CD4-positive, alpha-beta T cell treated with Interleukin-1 beta for 1 hour (primary cell): ENCODE measurements around the gene GPR68.
"Not testable (repeated sequence)": the region's sequence is repeated elsewhere in the genome, so short reads cannot be mapped to it uniquely, and the experiment has no call there.

ENCODE experiments used
- DNase-seq, 2 donors: peaks; one replicate each; pipeline ENCODE4 v3.0.0-alpha.2; 2020 to 2022

The GPR68 gene

GRCh38 chr14:91228112-91229004 lies 16.1 kb downstream of the GPR68 start:
- peak; percentile 72 to 81 for DNase-seq

GRCh38 chr14:91227183-91227628 lies 17.3 kb downstream of the GPR68 start:
- peak in 1 of 2 donors; percentile 34 for DNase-seq

- DNase-seq = peak in 1 of 2 donors; percentile 36
Observed at GRCh38 chr14:91226360-91226759, 18.1 kb downstream of the GPR68 start.

GRCh38 chr14:91225025-91225424 lies 19.5 kb downstream of the GPR68 start:
- no peak for DNase-seq

- no peak for DNase-seq
Observed at GRCh38 chr14:91223028-91223783, 21.3 kb downstream of the GPR68 start.

GRCh38 chr14:91221270-91221669 lies 23.2 kb downstream of the GPR68 start:
- DNase-seq = no peak

- no peak for DNase-seq
Observed at GRCh38 chr14:91220581-91221000, 23.9 kb downstream of the GPR68 start.

- no peak for DNase-seq
Observed at GRCh38 chr14:91219517-91220389, 24.8 kb downstream of the GPR68 start.

- DNase-seq = no peak
Observed at GRCh38 chr14:91218014-91218413, 26.5 kb downstream of the GPR68 start.

- no peak for DNase-seq
Observed at GRCh38 chr14:91216731-91217226, 27.7 kb downstream of the GPR68 start.

GRCh38 chr14:91215381-91215780 lies 29.1 kb downstream of the GPR68 start:
- DNase-seq = no peak

GRCh38 chr14:91214306-91214705 lies 30.2 kb downstream of the GPR68 start:
- no peak for DNase-seq

- no peak for DNase-seq
Observed at GRCh38 chr14:91211017-91211416, 33.5 kb downstream of the GPR68 start.

GRCh38 chr14:91207008-91207407 lies 37.5 kb downstream of the GPR68 start:
- DNase-seq = no peak

GRCh38 chr14:91205459-91205858 lies 39.0 kb downstream of the GPR68 start:
- no peak for DNase-seq

- DNase-seq = no peak
Observed at GRCh38 chr14:91204657-91205056, 39.8 kb downstream of the GPR68 start.

GRCh38 chr14:91202234-91202974 lies 42.1 kb downstream of the GPR68 start:
- no peak for DNase-seq

- DNase-seq = not testable (repeated sequence)
Observed at GRCh38 chr14:91200802-91201201, 43.7 kb downstream of the GPR68 start.

GRCh38 chr14:91197631-91198030 lies 46.9 kb downstream of the GPR68 start:
- no peak for DNase-seq

GRCh38 chr14:91195881-91196280 lies 48.6 kb downstream of the GPR68 start:
- no peak for DNase-seq

- no peak for DNase-seq
Observed at GRCh38 chr14:91193069-91193468, 51.4 kb downstream of the GPR68 start.

- DNase-seq = no peak
Observed at GRCh38 chr14:91190853-91191252, 53.7 kb downstream of the GPR68 start.
